GM21526 (cell line): ENCODE results near the gene BTAF1.

Source experiments
- ATAC-seq: cut with Tn5 transposase; IDR thresholded peaks from one replicate; pipeline ENCODE4 v1.9.1; 2021; ENCODE audit warnings: moderate library complexity; ENCODE audit not compliant: unreplicated experiment, low FRiP score

Gene BTAF1

GRCh38 chr10:92038949-92039348 is 115.4 kb downstream of the BTAF1 start:
- no peak for ATAC-seq

- no peak for ATAC-seq
Observed at GRCh38 chr10:92042541-92042940, 119.0 kb downstream of the BTAF1 start.

GRCh38 chr10:92045641-92046106 is 122.1 kb downstream of the BTAF1 start:
- ATAC-seq: no peak

GRCh38 chr10:92047215-92047614 is 123.6 kb downstream of the BTAF1 start:
- ATAC-seq: no peak

GRCh38 chr10:92052088-92052487 is 128.5 kb downstream of the BTAF1 start:
- ATAC-seq: no peak

- no peak for ATAC-seq
Observed at GRCh38 chr10:92052741-92053140, 129.2 kb downstream of the BTAF1 start.

- ATAC-seq: no peak
Observed at GRCh38 chr10:92054807-92055206, 131.2 kb downstream of the BTAF1 start.

GRCh38 chr10:92062273-92062672 is 138.7 kb downstream of the BTAF1 start:
- no peak for ATAC-seq

- ATAC-seq: no peak
Observed at GRCh38 chr10:92064506-92064905, 140.9 kb downstream of the BTAF1 start.

- ATAC-seq: no peak
Observed at GRCh38 chr10:92066386-92066785, 142.8 kb downstream of the BTAF1 start.

GRCh38 chr10:92068900-92069299 is 145.3 kb downstream of the BTAF1 start:
- ATAC-seq: no peak

- no peak for ATAC-seq
Observed at GRCh38 chr10:92074126-92074887, 150.7 kb downstream of the BTAF1 start.

- ATAC-seq: no peak
Observed at GRCh38 chr10:92075829-92076228, 152.3 kb downstream of the BTAF1 start.

GRCh38 chr10:92076722-92077121 is 153.2 kb downstream of the BTAF1 start:
- no peak for ATAC-seq

GRCh38 chr10:92079003-92079402 is 155.4 kb downstream of the BTAF1 start:
- no peak for ATAC-seq
